Keratinocyte (primary cell): ENCODE results near the gene COL16A1. TPM values are rescaled to one million over a fixed set of nuclear protein-coding genes. Genes with fewer than 3 reads are reported as not detected.

Experiments used
- DNase-seq: peaks from one replicate; pipeline ENCODE4 v3.0.0-alpha.2; 2011; ENCODE audit warnings: low read depth, missing footprints, low spot score
- FAIRE-seq: peaks from 2 replicates; lab custom pipeline; 2011; peaks lifted over from hg19 to GRCh38; lab: Jason Lieb, UNC
- H2AFZ ChIP-seq: 2 replicates; pipeline ENCODE4 v1.6.0; 2012; ENCODE audit warnings: low read length, control low read depth, inconsistent platforms; ENCODE audit not compliant: control insufficient read depth
- H3K27ac ChIP-seq: 2 replicates; pipeline ENCODE4 v1.5.1; 2011; ENCODE audit warnings: low read length; ENCODE audit not compliant: control insufficient read depth, insufficient read depth
- H3K27me3 ChIP-seq: 3 replicates; pipeline ENCODE4 v1.6.0; 2011; ENCODE audit warnings: low read length; ENCODE audit not compliant: control insufficient read depth, insufficient read depth; ENCODE audit errors: extremely low read depth
- H3K36me3 ChIP-seq, 2 experiments: 2 replicates in 1 of 2; 3 replicates in 1 of 2; pipeline ENCODE4 v1.5.1; 2011; ENCODE audit warnings: low read length in 2 of 2, mild to moderate bottlenecking in 1 of 2; ENCODE audit not compliant: control insufficient read depth in 2 of 2, insufficient read depth in 2 of 2; ENCODE audit errors: extremely low read depth in 1 of 2
- H3K4me1 ChIP-seq: 3 replicates; pipeline ENCODE4 v1.5.1; 2011; ENCODE audit warnings: low read length; ENCODE audit not compliant: control insufficient read depth, insufficient read depth; ENCODE audit errors: extremely low read depth
- H3K4me2 ChIP-seq: 3 replicates; pipeline ENCODE4 v1.6.0; 2011; ENCODE audit warnings: low read depth, low read length; ENCODE audit not compliant: control insufficient read depth, insufficient read depth; ENCODE audit errors: extremely low read depth
- H3K4me3 ChIP-seq, 3 experiments: fragments of 200-600 bp in 1 of 3; sonication (generic) in 1 of 3; 2 replicates in 2 of 3; 3 replicates in 1 of 3; pipeline ENCODE4 v1.5.1; 2011 to 2016; ENCODE audit warnings: low read length in 3 of 3, mild to moderate bottlenecking in 3 of 3, control low read depth in 2 of 3, inconsistent platforms in 1 of 3, low read depth in 1 of 3, mixed read lengths in 1 of 3, mixed run types in 1 of 3, moderate library complexity in 1 of 3; ENCODE audit not compliant: control insufficient read depth in 2 of 3, insufficient read depth in 2 of 3; ENCODE audit errors: extremely low read depth in 1 of 3
- H3K79me2 ChIP-seq: 2 replicates; pipeline ENCODE4 v1.6.0; 2012; ENCODE audit warnings: low read length; ENCODE audit not compliant: control insufficient read depth, insufficient read depth
- H3K9ac ChIP-seq: 3 replicates; pipeline ENCODE4 v1.6.0; 2011; ENCODE audit warnings: low read length; ENCODE audit not compliant: control insufficient read depth, insufficient read depth; ENCODE audit errors: extremely low read depth
- H3K9me1 ChIP-seq: 3 replicates; pipeline ENCODE4 v1.6.0; 2011; ENCODE audit warnings: low read length; ENCODE audit not compliant: control insufficient read depth, insufficient read depth; ENCODE audit errors: extremely low read depth
- H3K9me3 ChIP-seq: 2 replicates; pipeline ENCODE4 v1.5.1; 2012; ENCODE audit warnings: low read depth, low read length; ENCODE audit not compliant: control insufficient read depth
- H4K20me1 ChIP-seq: 3 replicates; pipeline ENCODE4 v1.6.0; 2011; ENCODE audit warnings: low read length; ENCODE audit not compliant: control insufficient read depth, insufficient read depth; ENCODE audit errors: extremely low read depth
- CTCF ChIP-seq, 3 experiments: IDR thresholded peaks in 1 of 3; conservative IDR thresholded peaks in 1 of 3; optimal IDR thresholded peaks in 1 of 3; 2 replicates in 2 of 3; 3 replicates in 1 of 3; pipeline versions ENCODE3 to v1.5.1; 2011; ENCODE audit warnings: low read length in 3 of 3, mild to moderate bottlenecking in 3 of 3, moderate library complexity in 2 of 3, control low read depth in 1 of 3, inconsistent platforms in 1 of 3; ENCODE audit not compliant: insufficient read depth in 2 of 3; ENCODE audit errors: extremely low read depth in 1 of 3
- EZH2 ChIP-seq: IDR thresholded peaks from one replicate; pipeline ENCODE4 v1.6.1; 2012; ENCODE audit warnings: inconsistent platforms, mild to moderate bottlenecking, low read length, moderate library complexity
- dilution Hi-C: fragments of 300-500 bp; cut with MboI; formaldehyde crosslinking; loops from one replicate; pipeline ENCODE4 v1.7.0; 2020; ENCODE audit warnings: low sequenced_read_pairs; ENCODE audit not compliant: extremely low pct_ligation_motif_present
- polyA plus RNA-seq, 5 experiments: library from polyadenylated mRNA; depleted of rRNA in 3 of 5; stranded (reverse) in 3 of 5; stranded (forward) in 1 of 5; unstranded in 1 of 5; fragments of >200 nt; gene quantifications; 1 replicate in 1 of 5; 2 replicates in 3 of 5; 3 replicates in 1 of 5; pipeline versions ENCODE4 v1.2.1 to v1.2.3, GENCODE V29; 2011 to 2012; ENCODE audit warnings: missing spikeins in 2 of 5, low read depth in 1 of 5, low replicate concordance in 1 of 5

Gene COL16A1
- polyA plus RNA-seq, 1 donor (not counting 4 experiments of a cell fraction or from before 2014, with no cell fraction given), result 43.4 TPM

GRCh38 chr1:31667065-31667785 is 36.6 kb downstream of the COL16A1 start:
- dilution Hi-C loops, result no loop called here
- H3K9ac ChIP-seq, result peak overlapping the region; percentile 71
- peaks cover 15 to 45% of the 10 kb centered on the region in 2 experiments for H3K36me3 ChIP-seq
- FAIRE-seq (no peak), DNase-seq (no peak)
- H3K4me1 ChIP-seq, result peaks cover 45% of the 10 kb centered on the region
- H3K79me2 ChIP-seq, result no peaks in the 10 kb centered on the region
- H2AFZ ChIP-seq, result no peak overlapping the region
- peaks cover 3% of the 10 kb centered on the region for H3K9me1 ChIP-seq
- no peaks in the 10 kb centered on the region for H4K20me1 ChIP-seq
- H3K27ac ChIP-seq, result peak overlapping the region; percentile 75
- H3K4me2 ChIP-seq, result peak overlapping the region; percentile 12
- H3K9me3 ChIP-seq, result no peaks in the 10 kb centered on the region
- H3K27me3 ChIP-seq, result no peaks in the 10 kb centered on the region
- TF ChIP-seq EZH2 (no peak), CTCF (optimal IDR thresholded peaks at IDR 0.05 in 1 of 3, IDR thresholded peaks at IDR 0.05 in 1 of 3, conservative IDR thresholded peaks at IDR 0.05 in 1 of 3; ENCODE audit: extremely low read depth in 1 of 3, insufficient read depth in 2 of 3, low read length in 3 of 3) (no peak)
- no peak overlapping the region for H3K4me3 ChIP-seq

GRCh38 chr1:31666263-31666963 is 37.4 kb downstream of the COL16A1 start:
- dilution Hi-C loops, result no loop called here
- Histone ChIP-seq H3K79me2 (no peaks in the 10 kb centered on the region), H4K20me1 (no peaks in the 10 kb centered on the region), H3K27ac (peak overlapping the region; percentile 75), H3K4me3 (no peak overlapping the region), H3K36me3 (peaks cover 14 to 50% of the 10 kb centered on the region in 2 experiments), H3K4me1 (peaks cover 45% of the 10 kb centered on the region), H3K9ac (peak overlapping the region; percentile 71), H2AFZ (no peak overlapping the region), H3K27me3 (no peaks in the 10 kb centered on the region), H3K9me1 (peaks cover 3% of the 10 kb centered on the region), H3K9me3 (no peaks in the 10 kb centered on the region), H3K4me2 (peak overlapping the region; percentile 34)
- peak; percentile 17 for FAIRE-seq
- peak; percentile 85 for DNase-seq
- TF ChIP-seq EZH2 (no peak), CTCF (optimal IDR thresholded peaks at IDR 0.05 in 1 of 3, IDR thresholded peaks at IDR 0.05 in 1 of 3, conservative IDR thresholded peaks at IDR 0.05 in 1 of 3; ENCODE audit: extremely low read depth in 1 of 3, insufficient read depth in 2 of 3, low read length in 3 of 3) (peak in 2 of 3 experiments; percentile 8)
